Measurements from ENCODE around the gene HEATR9. TPM values are rescaled to one million over a fixed set of nuclear protein-coding genes. Genes with fewer than 3 reads are reported as not detected.

The HEATR9 gene
- total and polyA plus RNA-seq, 7 donors = not detected

- peaks cover 0 to 2% (median 0%) of the 10 kb centered on the region in 3 donors for H3K27me3 ChIP-seq (ENCODE audit: insufficient read depth in 3 of 3, low read length in 2 of 3)
- ATAC-seq (no peak), DNase-seq (no peak)
- H3K4me3 ChIP-seq = no peak overlapping the region
- no peaks in the 10 kb centered on the region for H3K9me3 ChIP-seq
- no peaks in the 10 kb centered on the region for H3K4me1 ChIP-seq
- no peaks in the 10 kb centered on the region for H3K36me3 ChIP-seq (ENCODE audit: insufficient read depth in 1 of 2, low read depth in 1 of 2)
- TF ChIP-seq CTCF (IDR thresholded peaks at IDR 0.05) = no peak
- intact Hi-C loops (cut with DNase I) = no loop called here
- no peak overlapping the region for H3K27ac ChIP-seq
- WGBS, 3 donors = 75 to 82% (median 79%) methylated on average over 14 of the region's 14 CpGs
These were observed 27.2 kb upstream of the HEATR9 start for GRCh38 chr17:35895636-35896587.

GRCh38 chr17:35894206-35894605 is 25.5 kb upstream of the HEATR9 start:
- 60 to 68% (median 66%) methylated on average over 7 of the region's 7 CpGs for WGBS, 3 donors

GRCh38 chr17:35893751-35894150 is 25.1 kb upstream of the HEATR9 start:
- WGBS, 3 donors = 58 to 70% (median 65%) methylated on average over 4 of the region's 4 CpGs
- no peaks in the 10 kb centered on the region for H3K4me1 ChIP-seq
- no peak overlapping the region for H3K4me3 ChIP-seq
- no peaks in the 10 kb centered on the region for H3K9me3 ChIP-seq
- no peak for ATAC-seq
- intact Hi-C loops (cut with DNase I) = no loop called here
- no peaks in the 10 kb centered on the region for H3K27me3 ChIP-seq (ENCODE audit: insufficient read depth in 3 of 3, low read length in 2 of 3)
- DNase-seq = no peak
- TF ChIP-seq CTCF (IDR thresholded peaks at IDR 0.05) = no peak
- no peaks in the 10 kb centered on the region for H3K36me3 ChIP-seq (ENCODE audit: insufficient read depth in 1 of 2, low read depth in 1 of 2)
- H3K27ac ChIP-seq = no peak overlapping the region

More at GRCh38 chr17:35894206-35894605, 25.5 kb upstream of the HEATR9 start:
- Histone ChIP-seq H3K4me1 (no peaks in the 10 kb centered on the region), H3K36me3 (ENCODE audit: insufficient read depth in 1 of 2, low read depth in 1 of 2) (no peaks in the 10 kb centered on the region), H3K9me3 (no peaks in the 10 kb centered on the region), H3K27ac (no peak overlapping the region), H3K27me3 (ENCODE audit: insufficient read depth in 3 of 3, low read length in 2 of 3) (no peaks in the 10 kb centered on the region), H3K4me3 (no peak overlapping the region)
- no peak for DNase-seq
- intact Hi-C loops (cut with DNase I) = no loop called here
- no peak for TF ChIP-seq CTCF (IDR thresholded peaks at IDR 0.05)
- ATAC-seq = no peak

- Histone ChIP-seq H3K4me1 (no peaks in the 10 kb centered on the region), H3K27me3 (ENCODE audit: insufficient read depth in 3 of 3, low read length in 2 of 3) (no peaks in the 10 kb centered on the region), H3K9me3 (no peaks in the 10 kb centered on the region), H3K27ac (no peak overlapping the region), H3K4me3 (no peak overlapping the region), H3K36me3 (ENCODE audit: insufficient read depth in 1 of 2, low read depth in 1 of 2) (no peaks in the 10 kb centered on the region)
- DNase-seq (no peak), ATAC-seq (no peak)
- WGBS, 3 donors = 45 to 60% (median 52%) methylated on average over 6 of the region's 6 CpGs
- TF ChIP-seq CTCF (IDR thresholded peaks at IDR 0.05) = no peak
- intact Hi-C loops (cut with DNase I) = no loop called here
These were observed 23.7 kb upstream of the HEATR9 start for GRCh38 chr17:35892091-35893035.

Measured in psoas muscle (tissue), 8 donors.